Osteoblast (primary cell): ENCODE results near the gene TMEM256. TPM values are rescaled to one million over a fixed set of nuclear protein-coding genes. Genes with fewer than 3 reads are reported as not detected.

Source experiments
- DNase-seq: peaks from one replicate; pipeline ENCODE4 v3.0.0; 2011; ENCODE audit warnings: low spot score, mixed read lengths; ENCODE audit not compliant: insufficient read length; ENCODE audit errors: missing footprints
- H2AFZ ChIP-seq: 2 replicates; pipeline ENCODE4 v1.6.0; 2011; ENCODE audit warnings: mild to moderate bottlenecking, low read length
- H3K27ac ChIP-seq: 2 replicates; pipeline ENCODE4 v1.5.1; 2011; ENCODE audit warnings: mild to moderate bottlenecking, low read depth, low read length, moderate library complexity
- H3K27me3 ChIP-seq: 2 replicates; pipeline ENCODE4 v1.6.0; 2012; ENCODE audit warnings: mild to moderate bottlenecking, control low read depth, inconsistent platforms, low read length, moderate library complexity; ENCODE audit not compliant: insufficient read depth
- H3K36me3 ChIP-seq: 2 replicates; pipeline ENCODE4 v1.5.1; 2011; ENCODE audit warnings: mild to moderate bottlenecking, low read length, control low read depth, moderate library complexity; ENCODE audit not compliant: insufficient read depth
- H3K4me1 ChIP-seq: 2 replicates; pipeline ENCODE4 v1.5.1; 2011; ENCODE audit warnings: mild to moderate bottlenecking, low read length, control low read depth, moderate library complexity; ENCODE audit not compliant: insufficient read depth
- H3K4me2 ChIP-seq: 2 replicates; pipeline ENCODE4 v1.6.0; 2011; ENCODE audit warnings: mild to moderate bottlenecking, low read length; ENCODE audit not compliant: insufficient read depth
- H3K4me3 ChIP-seq: fragments of 200-600 bp; sonication (generic); 3 replicates; pipeline ENCODE4 v1.5.1; 2012; ENCODE audit warnings: mild to moderate bottlenecking, low read length, inconsistent platforms; ENCODE audit not compliant: insufficient read depth
- H3K79me2 ChIP-seq: 2 replicates; pipeline ENCODE4 v1.6.0; 2012; ENCODE audit warnings: mild to moderate bottlenecking, low read length, control low read depth, inconsistent platforms; ENCODE audit not compliant: insufficient read depth
- H3K9me3 ChIP-seq: 2 replicates; pipeline ENCODE4 v1.5.1; 2011; ENCODE audit warnings: low read depth, low read length, control low read depth
- H4K20me1 ChIP-seq: 2 replicates; pipeline ENCODE4 v1.6.0; 2012; ENCODE audit warnings: mild to moderate bottlenecking, low read length, control low read depth; ENCODE audit not compliant: insufficient read depth
- total RNA-seq: library from RNA; depleted of rRNA; stranded (reverse); fragments of >200 nt; gene quantifications from 2 replicates; pipeline ENCODE4 v1.2.3, GENCODE V29; 2012
- TF ChIP-seq, protein P1 (sequence below): IDR thresholded peaks from 2 replicates; pipeline ENCODE4 v1.5.1; 2011; ENCODE audit warnings: mild to moderate bottlenecking, low read depth, low read length, moderate library complexity; ENCODE audit errors: extremely low read depth

Gene TMEM256
- total RNA-seq, result 59.4 and 84.6 TPM in 2 replicates

DNA sequence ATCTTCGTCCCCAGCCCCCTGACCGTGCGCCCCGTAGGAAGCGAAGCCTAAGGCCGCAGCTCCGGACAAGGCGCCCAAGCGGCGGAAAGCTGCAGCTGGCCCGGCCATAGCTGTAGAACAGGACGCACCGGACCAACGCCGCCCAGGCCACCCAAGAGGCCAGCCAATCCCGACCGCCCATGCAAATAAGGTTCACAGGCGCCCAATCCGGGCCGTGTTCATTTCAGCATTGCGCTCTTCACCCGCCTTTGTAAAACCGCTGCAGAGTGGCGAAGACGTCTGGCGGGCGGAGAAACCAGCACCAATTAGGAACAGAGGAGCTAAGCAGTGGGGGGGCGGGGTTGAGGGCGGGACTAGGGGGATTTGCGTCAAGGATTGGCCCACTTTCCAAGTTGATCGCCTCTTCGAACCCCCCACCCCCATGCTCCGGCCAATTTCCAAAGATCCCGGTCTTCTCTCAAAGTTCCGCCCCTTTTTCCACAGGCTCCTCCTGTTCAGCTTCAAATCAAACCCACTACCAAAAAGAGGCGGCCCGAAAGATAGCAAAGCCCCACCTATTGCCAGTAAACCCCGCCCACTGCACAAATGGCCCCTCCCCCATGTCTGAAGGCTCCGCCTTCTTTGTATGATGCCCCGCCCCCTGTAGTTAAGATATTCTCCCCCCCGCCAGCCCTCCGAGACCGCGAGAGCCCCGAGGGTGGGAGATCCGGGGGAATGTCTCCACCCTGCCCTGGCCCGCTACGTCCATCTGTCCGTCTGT is at the start of gene TMEM256:
Gene TMEM256, minus strand, starts transcription at position 121 of the 760 bp plus-strand sequence. Its CDS starts 13 bp downstream, at position 108.
- Histone ChIP-seq H3K4me2 (peak within 1 kb of the TSS; percentile 98), H3K4me3 (peak within 1 kb of the TSS; percentile 85), H3K9me3 (no peaks in the 10 kb centered on the region), H4K20me1 (peaks cover 6% of the 10 kb centered on the region), H3K4me1 (peaks cover 17% of the 10 kb centered on the region), H3K27me3 (no peaks in the 10 kb centered on the region), H2AFZ (peak within 1 kb of the TSS; percentile 94), H3K27ac (peak within 1 kb of the TSS; percentile 61), H3K79me2 (peaks cover 10% of the 10 kb centered on the region), H3K36me3 (peaks cover 7% of the 10 kb centered on the region)
- TF ChIP-seq, protein P1, sequence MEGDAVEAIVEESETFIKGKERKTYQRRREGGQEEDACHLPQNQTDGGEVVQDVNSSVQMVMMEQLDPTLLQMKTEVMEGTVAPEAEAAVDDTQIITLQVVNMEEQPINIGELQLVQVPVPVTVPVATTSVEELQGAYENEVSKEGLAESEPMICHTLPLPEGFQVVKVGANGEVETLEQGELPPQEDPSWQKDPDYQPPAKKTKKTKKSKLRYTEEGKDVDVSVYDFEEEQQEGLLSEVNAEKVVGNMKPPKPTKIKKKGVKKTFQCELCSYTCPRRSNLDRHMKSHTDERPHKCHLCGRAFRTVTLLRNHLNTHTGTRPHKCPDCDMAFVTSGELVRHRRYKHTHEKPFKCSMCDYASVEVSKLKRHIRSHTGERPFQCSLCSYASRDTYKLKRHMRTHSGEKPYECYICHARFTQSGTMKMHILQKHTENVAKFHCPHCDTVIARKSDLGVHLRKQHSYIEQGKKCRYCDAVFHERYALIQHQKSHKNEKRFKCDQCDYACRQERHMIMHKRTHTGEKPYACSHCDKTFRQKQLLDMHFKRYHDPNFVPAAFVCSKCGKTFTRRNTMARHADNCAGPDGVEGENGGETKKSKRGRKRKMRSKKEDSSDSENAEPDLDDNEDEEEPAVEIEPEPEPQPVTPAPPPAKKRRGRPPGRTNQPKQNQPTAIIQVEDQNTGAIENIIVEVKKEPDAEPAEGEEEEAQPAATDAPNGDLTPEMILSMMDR, result no peak
- peak; percentile 100 for DNase-seq

DNA sequence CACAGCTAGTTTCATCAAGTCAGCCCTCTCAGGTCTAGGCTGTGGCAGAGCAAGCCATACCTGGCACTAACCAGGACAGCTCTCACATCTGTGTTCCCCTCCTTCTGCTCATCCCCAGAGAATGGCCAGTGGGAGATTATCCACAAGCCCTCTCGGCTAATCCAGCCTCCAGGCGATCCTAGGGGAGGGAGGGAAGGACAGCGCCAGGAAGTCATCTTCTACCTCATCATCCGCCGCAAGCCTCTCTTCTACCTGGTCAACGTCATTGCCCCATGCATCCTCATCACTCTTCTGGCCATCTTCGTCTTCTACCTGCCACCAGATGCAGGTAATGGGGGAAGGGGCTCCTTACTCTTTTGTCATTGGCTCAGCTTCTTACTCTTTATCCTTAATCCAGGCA is 44.6 kb upstream of the TMEM256 start:
- no peak overlapping the region for H3K27ac ChIP-seq
- H3K4me3 ChIP-seq, result no peak overlapping the region
- DNase-seq, result peak; percentile 67
- H4K20me1 ChIP-seq, result no peaks in the 10 kb centered on the region
- H3K27me3 ChIP-seq, result peaks cover 29% of the 10 kb centered on the region
- H3K4me1 ChIP-seq, result peaks cover 14% of the 10 kb centered on the region
- no peaks in the 10 kb centered on the region for H3K9me3 ChIP-seq
- no peaks in the 10 kb centered on the region for H3K79me2 ChIP-seq
- no peak overlapping the region for H3K4me2 ChIP-seq
- TF ChIP-seq, protein P1, result no peak
- H2AFZ ChIP-seq, result no peak overlapping the region
- no peaks in the 10 kb centered on the region for H3K36me3 ChIP-seq

DNA sequence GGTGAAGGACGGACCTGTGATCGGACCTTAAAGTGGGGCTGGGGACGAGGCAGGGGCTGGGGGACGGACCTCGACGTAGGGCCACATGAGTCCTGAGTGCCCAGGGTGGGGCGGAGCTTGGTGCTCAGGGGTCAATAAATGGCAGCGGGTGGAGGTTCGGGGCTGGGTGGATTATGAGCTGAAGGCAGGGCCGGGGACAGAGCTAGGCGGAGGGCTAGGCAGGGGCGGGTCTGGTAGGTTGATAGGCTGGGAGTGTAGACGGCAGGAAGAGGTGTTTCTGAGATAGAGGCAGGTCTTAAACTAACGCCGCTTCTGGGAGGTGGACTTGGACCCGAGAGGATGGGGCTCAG is 41.7 kb upstream of the TMEM256 start:
- Histone ChIP-seq H3K79me2 (no peaks in the 10 kb centered on the region), H3K4me1 (peaks cover 17% of the 10 kb centered on the region), H3K4me2 (peak overlapping the region; percentile 77)

More for the DNA sequence above, 41.7 kb upstream of the TMEM256 start:
- Histone ChIP-seq H3K9me3 (no peaks in the 10 kb centered on the region), H3K27me3 (peaks cover 33% of the 10 kb centered on the region), H3K36me3 (no peaks in the 10 kb centered on the region), H4K20me1 (no peaks in the 10 kb centered on the region), H3K4me3 (peak overlapping the region; percentile 64), H3K27ac (no peak overlapping the region), H2AFZ (peak overlapping the region; percentile 68)
- TF ChIP-seq, protein P1, result no peak
- DNase-seq, result no peak
